Endometrium (tissue), 2 donors: ENCODE measurements around the gene CCNYL1.

Experiments
- FAIRE-seq: peaks from 2 replicates; lab custom pipeline; 2012; peaks lifted over from hg19 to GRCh38; lab: Jason Lieb, UNC
- donor health status: control.
- donor health status: control.

CCNYL1 gene

GRCh38 chr2:207791579-207792243, 80.3 kb downstream of the CCNYL1 start:
- FAIRE-seq: no peak

GRCh38 chr2:207792244-207792785, 80.9 kb downstream of the CCNYL1 start:
- no peak for FAIRE-seq

- FAIRE-seq: no peak
Observed at GRCh38 chr2:207796585-207797350, 85.3 kb downstream of the CCNYL1 start.

- no peak for FAIRE-seq
Observed at GRCh38 chr2:207801259-207801658, 89.8 kb downstream of the CCNYL1 start.

GRCh38 chr2:207802650-207803049, 91.2 kb downstream of the CCNYL1 start:
- no peak for FAIRE-seq
